ENCODE measurements around the gene SUN2. TPM values are rescaled to one million over a fixed set of nuclear protein-coding genes. Genes with fewer than 3 reads are reported as not detected.
A peak's percentile ranks its signal among the peaks of the same experiment; 100 is the strongest.

SUN2 gene
- total and polyA plus RNA-seq, 2 of the 13 experiments (the other 11 are each of a cell fraction or from before 2014, with no cell fraction given): 45.6 to 56.6 TPM

DNA sequence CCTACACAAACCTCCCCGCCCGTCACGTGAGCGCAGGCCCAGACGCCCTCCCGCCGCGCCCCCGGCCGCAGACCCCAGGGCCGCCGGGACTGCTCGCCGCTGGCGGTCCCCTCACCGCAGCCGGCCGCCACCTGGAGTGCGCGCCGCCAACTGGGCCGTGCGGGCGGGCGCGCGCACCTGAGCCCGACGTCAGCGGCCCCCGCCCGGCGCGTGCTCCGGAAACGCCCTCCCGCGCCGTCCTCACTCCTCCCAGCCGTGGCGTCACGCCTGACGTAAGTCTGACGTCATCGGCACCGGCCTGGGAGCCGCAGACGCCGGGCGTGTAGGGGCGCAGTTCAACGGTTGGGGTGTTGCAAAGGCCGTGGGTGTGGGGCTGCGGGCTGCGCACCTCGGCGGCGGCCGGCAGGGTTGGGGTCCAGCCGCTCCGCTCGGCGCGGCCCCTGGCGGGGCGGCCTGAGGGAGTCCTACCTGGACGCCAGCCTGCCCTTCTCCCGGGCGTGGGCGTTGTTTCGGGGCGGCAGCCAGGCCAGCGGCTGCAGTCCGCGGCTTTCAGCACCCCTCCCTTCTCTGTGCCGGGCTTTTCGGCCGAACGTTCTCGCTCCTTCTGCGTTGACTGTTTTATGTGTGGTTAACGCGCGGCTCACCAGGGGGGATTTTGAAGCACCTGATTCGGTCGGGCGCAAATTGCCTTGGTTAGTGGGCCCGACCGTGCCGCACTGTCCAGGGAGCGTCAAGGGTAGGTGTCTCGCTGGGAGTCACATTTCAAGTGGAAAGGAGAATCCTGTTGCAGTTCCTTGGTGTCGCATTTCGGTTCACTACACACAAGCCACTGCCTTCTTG lies 54.8 kb downstream of the SUN2 start, which contains the start of gene JOSD1 (continued):
- TF ChIP-seq, protein P1, sequence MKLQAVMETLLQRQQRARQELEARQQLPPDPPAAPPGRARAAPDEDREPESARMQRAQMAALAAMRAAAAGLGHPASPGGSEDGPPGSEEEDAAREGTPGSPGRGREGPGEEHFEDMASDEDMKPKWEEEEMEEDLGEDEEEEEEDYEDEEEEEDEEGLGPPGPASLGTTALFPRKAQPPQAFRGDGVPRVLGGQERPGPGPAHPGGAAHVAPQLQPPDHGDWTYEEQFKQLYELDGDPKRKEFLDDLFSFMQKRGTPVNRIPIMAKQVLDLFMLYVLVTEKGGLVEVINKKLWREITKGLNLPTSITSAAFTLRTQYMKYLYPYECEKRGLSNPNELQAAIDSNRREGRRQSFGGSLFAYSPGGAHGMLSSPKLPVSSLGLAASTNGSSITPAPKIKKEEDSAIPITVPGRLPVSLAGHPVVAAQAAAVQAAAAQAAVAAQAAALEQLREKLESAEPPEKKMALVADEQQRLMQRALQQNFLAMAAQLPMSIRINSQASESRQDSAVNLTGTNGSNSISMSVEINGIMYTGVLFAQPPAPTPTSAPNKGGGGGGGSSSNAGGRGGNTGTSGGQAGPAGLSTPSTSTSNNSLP (IDR thresholded peaks at IDR 0.05; ENCODE audit: low read depth, low read length): no peak
- peak; percentile 82 for TF ChIP-seq MXD4 (CRISPR knock-in tag; IDR thresholded peaks at IDR 0.05)
- TF ChIP-seq, protein P2, sequence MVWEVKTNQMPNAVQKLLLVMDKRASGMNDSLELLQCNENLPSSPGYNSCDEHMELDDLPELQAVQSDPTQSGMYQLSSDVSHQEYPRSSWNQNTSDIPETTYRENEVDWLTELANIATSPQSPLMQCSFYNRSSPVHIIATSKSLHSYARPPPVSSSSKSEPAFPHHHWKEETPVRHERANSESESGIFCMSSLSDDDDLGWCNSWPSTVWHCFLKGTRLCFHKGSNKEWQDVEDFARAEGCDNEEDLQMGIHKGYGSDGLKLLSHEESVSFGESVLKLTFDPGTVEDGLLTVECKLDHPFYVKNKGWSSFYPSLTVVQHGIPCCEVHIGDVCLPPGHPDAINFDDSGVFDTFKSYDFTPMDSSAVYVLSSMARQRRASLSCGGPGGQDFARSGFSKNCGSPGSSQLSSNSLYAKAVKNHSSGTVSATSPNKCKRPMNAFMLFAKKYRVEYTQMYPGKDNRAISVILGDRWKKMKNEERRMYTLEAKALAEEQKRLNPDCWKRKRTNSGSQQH (CRISPR knock-in tag; IDR thresholded peaks at IDR 0.05; ENCODE audit: low read depth): peak; percentile 76
- no peak for TF ChIP-seq ZBTB1 (CRISPR knock-in tag; IDR thresholded peaks at IDR 0.05; ENCODE audit: borderline replicate concordance)
- no peak for TF ChIP-seq TP53 (CRISPR knock-in tag; conservative IDR thresholded peaks at IDR 0.05)
- TF ChIP-seq, protein P3, sequence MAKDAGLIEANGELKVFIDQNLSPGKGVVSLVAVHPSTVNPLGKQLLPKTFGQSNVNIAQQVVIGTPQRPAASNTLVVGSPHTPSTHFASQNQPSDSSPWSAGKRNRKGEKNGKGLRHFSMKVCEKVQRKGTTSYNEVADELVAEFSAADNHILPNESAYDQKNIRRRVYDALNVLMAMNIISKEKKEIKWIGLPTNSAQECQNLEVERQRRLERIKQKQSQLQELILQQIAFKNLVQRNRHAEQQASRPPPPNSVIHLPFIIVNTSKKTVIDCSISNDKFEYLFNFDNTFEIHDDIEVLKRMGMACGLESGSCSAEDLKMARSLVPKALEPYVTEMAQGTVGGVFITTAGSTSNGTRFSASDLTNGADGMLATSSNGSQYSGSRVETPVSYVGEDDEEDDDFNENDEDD (CRISPR knock-in tag; IDR thresholded peaks at IDR 0.05; ENCODE audit: borderline replicate concordance): no peak
- TF ChIP-seq POGZ (CRISPR knock-in tag; IDR thresholded peaks at IDR 0.05): peak; percentile 71; the same call in 1 of the 2 replicates
- TF ChIP-seq ZNF556 (CRISPR knock-in tag; IDR thresholded peaks at IDR 0.05; ENCODE audit: borderline replicate concordance): no peak
- no peak for TF ChIP-seq ZNF562 (CRISPR knock-in tag; IDR thresholded peaks at IDR 0.05; ENCODE audit: borderline replicate concordance)
- TF ChIP-seq NFKBIZ (CRISPR knock-in tag; IDR thresholded peaks at IDR 0.05): no peak
- TF ChIP-seq HNRNPL (IDR thresholded peaks at IDR 0.05; ENCODE audit: low read depth, low read length): no peak
- TF ChIP-seq, protein P4, sequence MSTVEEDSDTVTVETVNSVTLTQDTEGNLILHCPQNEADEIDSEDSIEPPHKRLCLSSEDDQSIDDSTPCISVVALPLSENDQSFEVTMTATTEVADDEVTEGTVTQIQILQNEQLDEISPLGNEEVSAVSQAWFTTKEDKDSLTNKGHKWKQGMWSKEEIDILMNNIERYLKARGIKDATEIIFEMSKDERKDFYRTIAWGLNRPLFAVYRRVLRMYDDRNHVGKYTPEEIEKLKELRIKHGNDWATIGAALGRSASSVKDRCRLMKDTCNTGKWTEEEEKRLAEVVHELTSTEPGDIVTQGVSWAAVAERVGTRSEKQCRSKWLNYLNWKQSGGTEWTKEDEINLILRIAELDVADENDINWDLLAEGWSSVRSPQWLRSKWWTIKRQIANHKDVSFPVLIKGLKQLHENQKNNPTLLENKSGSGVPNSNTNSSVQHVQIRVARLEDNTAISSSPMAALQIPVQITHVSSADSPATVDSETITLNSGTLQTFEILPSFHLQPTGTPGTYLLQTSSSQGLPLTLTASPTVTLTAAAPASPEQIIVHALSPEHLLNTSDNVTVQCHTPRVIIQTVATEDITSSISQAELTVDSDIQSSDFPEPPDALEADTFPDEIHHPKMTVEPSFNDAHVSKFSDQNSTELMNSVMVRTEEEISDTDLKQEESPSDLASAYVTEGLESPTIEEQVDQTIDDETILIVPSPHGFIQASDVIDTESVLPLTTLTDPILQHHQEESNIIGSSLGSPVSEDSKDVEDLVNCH (CRISPR knock-in tag; IDR thresholded peaks at IDR 0.05): peak; percentile 78; the same call in 1 of the 2 replicates
- TF ChIP-seq, protein P5, sequence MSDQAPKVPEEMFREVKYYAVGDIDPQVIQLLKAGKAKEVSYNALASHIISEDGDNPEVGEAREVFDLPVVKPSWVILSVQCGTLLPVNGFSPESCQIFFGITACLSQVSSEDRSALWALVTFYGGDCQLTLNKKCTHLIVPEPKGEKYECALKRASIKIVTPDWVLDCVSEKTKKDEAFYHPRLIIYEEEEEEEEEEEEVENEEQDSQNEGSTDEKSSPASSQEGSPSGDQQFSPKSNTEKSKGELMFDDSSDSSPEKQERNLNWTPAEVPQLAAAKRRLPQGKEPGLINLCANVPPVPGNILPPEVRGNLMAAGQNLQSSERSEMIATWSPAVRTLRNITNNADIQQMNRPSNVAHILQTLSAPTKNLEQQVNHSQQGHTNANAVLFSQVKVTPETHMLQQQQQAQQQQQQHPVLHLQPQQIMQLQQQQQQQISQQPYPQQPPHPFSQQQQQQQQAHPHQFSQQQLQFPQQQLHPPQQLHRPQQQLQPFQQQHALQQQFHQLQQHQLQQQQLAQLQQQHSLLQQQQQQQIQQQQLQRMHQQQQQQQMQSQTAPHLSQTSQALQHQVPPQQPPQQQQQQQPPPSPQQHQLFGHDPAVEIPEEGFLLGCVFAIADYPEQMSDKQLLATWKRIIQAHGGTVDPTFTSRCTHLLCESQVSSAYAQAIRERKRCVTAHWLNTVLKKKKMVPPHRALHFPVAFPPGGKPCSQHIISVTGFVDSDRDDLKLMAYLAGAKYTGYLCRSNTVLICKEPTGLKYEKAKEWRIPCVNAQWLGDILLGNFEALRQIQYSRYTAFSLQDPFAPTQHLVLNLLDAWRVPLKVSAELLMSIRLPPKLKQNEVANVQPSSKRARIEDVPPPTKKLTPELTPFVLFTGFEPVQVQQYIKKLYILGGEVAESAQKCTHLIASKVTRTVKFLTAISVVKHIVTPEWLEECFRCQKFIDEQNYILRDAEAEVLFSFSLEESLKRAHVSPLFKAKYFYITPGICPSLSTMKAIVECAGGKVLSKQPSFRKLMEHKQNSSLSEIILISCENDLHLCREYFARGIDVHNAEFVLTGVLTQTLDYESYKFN (CRISPR knock-in tag; conservative IDR thresholded peaks at IDR 0.05): no peak
- no peak for TF ChIP-seq EP300 (IDR thresholded peaks at IDR 0.05; ENCODE audit: low read depth in 2 of 2, low read length in 2 of 2)
- TF ChIP-seq EP300 (CRISPR knock-in tag; IDR thresholded peaks at IDR 0.05; ENCODE audit: borderline replicate concordance): no peak
- TF ChIP-seq SOX13 (IDR thresholded peaks at IDR 0.05): no peak; the same call in 1 of the 2 replicates
- 0 out of 4 replicates have a peak, but pooled peaks of 1 of the 2 experiments have one; percentile 2 for TF ChIP-seq SOX13 (CRISPR knock-in tag; conservative IDR thresholded peaks at IDR 0.05 in 1 of 2, IDR thresholded peaks at IDR 0.05 in 1 of 2)
- TF ChIP-seq XBP1 (CRISPR knock-in tag; IDR thresholded peaks at IDR 0.05): no peak

All from HepG2 (cell line).